ENCODE measurements around the gene PDLIM5.
"Not testable (repeated sequence)": the region's sequence is repeated elsewhere in the genome, so short reads cannot be mapped to it uniquely, and the experiment has no call there.

Gene PDLIM5

DNA sequence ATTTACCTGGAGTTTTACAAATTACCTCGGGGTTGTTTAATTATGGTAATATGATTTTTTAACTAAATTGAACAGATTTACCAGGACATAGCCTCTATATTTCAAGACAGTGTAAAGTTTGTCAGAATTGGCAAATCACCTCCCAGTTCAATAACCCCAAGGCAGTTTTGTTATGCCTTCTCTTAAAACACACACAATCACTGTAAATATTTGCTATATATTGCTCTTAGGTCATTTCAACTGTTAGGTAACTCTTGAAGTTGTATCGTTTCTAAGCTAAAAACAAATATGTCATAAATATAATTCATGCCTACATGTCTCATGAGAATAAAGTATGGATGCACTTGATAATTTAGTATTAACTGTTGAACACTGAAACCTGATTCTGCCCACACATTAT is 24.1 kb downstream of the PDLIM5 start:
- H3K9me3 ChIP-seq (ENCODE audit: control insufficient read depth, insufficient read depth, low read depth, low read length): peaks cover 2% of the 10 kb centered on the region; the same call in 1 of the 2 replicates
- H3K27ac ChIP-seq (ENCODE audit: low read depth, low read length): no peak overlapping the region
- no peak overlapping the region for H3K4me3 ChIP-seq (ENCODE audit: low read depth, low read length)
- peaks cover 3% of the 10 kb centered on the region; the same call in 1 of the 2 replicates for H3K36me3 ChIP-seq (ENCODE audit: control insufficient read depth, insufficient read depth, low read length)
- H3K27me3 ChIP-seq (ENCODE audit: control insufficient read depth, insufficient read depth, low read length): no peaks in the 10 kb centered on the region
- peaks cover 38% of the 10 kb centered on the region for H3K4me1 ChIP-seq (ENCODE audit: control insufficient read depth, insufficient read depth, low read length)
- H3K9ac ChIP-seq (ENCODE audit: low read length): no peak overlapping the region

DNA sequence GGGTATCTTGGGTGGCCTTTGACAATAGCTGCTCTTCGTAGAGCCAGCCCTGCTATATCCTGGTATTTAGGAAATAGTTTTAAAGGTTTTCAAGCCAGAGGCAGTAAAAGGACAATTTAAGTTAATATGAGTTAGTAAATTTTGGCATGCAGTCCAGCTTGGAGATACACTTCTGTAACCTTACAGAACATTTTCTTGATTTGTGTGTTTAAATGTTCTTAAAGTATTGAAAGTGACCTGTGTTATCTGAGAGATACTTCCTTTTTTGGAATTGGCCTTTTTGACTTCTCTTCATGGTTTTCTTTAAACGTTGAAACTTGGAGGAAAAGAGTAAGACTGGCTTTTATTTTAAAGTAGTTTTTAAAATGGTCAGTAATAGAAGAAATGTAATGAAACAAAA is 25.5 kb downstream of the PDLIM5 start:
- Histone ChIP-seq H3K4me3 (ENCODE audit: low read depth, low read length) (no peak overlapping the region), H3K9ac (ENCODE audit: low read length) (no peak overlapping the region), H3K36me3 (ENCODE audit: control insufficient read depth, insufficient read depth, low read length) (no peaks in the 10 kb centered on the region), H3K9me3 (ENCODE audit: control insufficient read depth, insufficient read depth, low read depth, low read length) (no peaks in the 10 kb centered on the region), H3K27me3 (ENCODE audit: control insufficient read depth, insufficient read depth, low read length) (no peaks in the 10 kb centered on the region), H3K4me1 (ENCODE audit: control insufficient read depth, insufficient read depth, low read length) (peaks cover 39% of the 10 kb centered on the region), H3K27ac (ENCODE audit: low read depth, low read length) (peak overlapping the region; percentile 25; the same call in 1 of the 2 replicates)

DNA sequence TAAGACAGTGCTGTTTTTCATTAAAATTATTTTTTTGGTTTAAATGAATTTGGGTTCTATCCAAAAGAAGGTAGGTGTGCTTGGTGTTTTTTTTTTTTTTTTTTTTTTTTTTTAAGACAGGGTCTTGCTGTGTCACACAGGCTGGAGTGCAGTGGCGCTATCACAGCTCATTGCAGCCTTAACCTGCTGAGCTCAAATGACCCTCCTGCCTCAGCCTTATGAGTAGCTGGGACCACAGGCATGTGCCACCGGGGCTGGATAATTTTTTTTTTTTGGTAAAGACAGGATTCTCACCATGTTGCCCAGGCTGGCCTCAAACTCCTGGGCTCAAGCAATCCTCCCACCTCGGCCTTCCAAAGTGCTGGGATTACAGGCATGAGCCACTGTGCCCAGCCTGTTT is 27.1 kb downstream of the PDLIM5 start:
- H3K36me3 ChIP-seq (ENCODE audit: control insufficient read depth, insufficient read depth, low read length); H3K27ac ChIP-seq (ENCODE audit: low read depth, low read length); H3K9ac ChIP-seq (ENCODE audit: low read length); H3K9me3 ChIP-seq (ENCODE audit: control insufficient read depth, insufficient read depth, low read depth, low read length); H3K27me3 ChIP-seq (ENCODE audit: control insufficient read depth, insufficient read depth, low read length); H3K4me3 ChIP-seq (ENCODE audit: low read depth, low read length): not testable (repeated sequence)
- peaks cover 39% of the 10 kb centered on the region for H3K4me1 ChIP-seq (ENCODE audit: control insufficient read depth, insufficient read depth, low read length)

DNA sequence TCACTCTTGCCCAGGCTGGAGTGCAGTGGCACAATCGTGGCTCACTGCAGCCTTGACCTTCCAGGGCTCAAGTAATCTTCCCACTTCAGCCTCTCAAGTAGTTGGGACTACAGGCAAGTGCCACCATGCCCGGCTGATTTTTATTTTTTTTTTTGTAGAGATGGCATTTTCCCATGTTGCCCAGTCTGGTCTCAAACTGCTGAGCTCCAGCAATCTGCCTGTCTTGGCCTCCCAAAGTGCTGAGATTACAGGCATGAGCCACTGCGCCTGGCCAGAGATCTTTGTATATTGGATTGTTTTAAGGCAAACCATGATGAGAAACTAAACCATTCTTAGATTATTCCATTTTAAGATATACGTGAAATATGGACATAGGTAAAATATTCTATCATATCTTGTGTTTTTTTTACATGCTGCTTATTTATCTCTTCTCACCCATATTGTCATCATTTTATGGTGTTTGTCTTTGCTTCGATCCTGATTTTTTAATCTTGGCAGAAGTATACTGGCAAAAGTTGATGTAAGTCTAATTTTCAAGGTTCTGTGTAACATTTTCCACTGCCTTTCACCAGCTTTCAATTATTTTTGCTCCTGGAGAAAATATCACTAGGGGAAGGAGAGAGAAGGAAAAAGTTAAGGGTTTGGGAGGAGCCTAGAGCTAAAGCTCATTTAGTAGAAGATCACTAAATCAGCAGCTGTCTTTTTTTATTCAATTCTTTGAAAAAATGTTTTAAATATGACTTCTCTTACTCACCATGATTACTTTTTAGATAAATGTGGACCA is 27.8 kb downstream of the PDLIM5 start:
- H3K27me3 ChIP-seq (ENCODE audit: control insufficient read depth, insufficient read depth, low read length): no peaks in the 10 kb centered on the region
- no peak overlapping the region for H3K27ac ChIP-seq (ENCODE audit: low read depth, low read length)
- no peak overlapping the region for H3K4me3 ChIP-seq (ENCODE audit: low read depth, low read length)
- peaks cover 38% of the 10 kb centered on the region for H3K4me1 ChIP-seq (ENCODE audit: control insufficient read depth, insufficient read depth, low read length)
- H3K9me3 ChIP-seq (ENCODE audit: control insufficient read depth, insufficient read depth, low read depth, low read length): no peaks in the 10 kb centered on the region
- no peak overlapping the region for H3K9ac ChIP-seq (ENCODE audit: low read length)
- no peaks in the 10 kb centered on the region for H3K36me3 ChIP-seq (ENCODE audit: control insufficient read depth, insufficient read depth, low read length)

DNA sequence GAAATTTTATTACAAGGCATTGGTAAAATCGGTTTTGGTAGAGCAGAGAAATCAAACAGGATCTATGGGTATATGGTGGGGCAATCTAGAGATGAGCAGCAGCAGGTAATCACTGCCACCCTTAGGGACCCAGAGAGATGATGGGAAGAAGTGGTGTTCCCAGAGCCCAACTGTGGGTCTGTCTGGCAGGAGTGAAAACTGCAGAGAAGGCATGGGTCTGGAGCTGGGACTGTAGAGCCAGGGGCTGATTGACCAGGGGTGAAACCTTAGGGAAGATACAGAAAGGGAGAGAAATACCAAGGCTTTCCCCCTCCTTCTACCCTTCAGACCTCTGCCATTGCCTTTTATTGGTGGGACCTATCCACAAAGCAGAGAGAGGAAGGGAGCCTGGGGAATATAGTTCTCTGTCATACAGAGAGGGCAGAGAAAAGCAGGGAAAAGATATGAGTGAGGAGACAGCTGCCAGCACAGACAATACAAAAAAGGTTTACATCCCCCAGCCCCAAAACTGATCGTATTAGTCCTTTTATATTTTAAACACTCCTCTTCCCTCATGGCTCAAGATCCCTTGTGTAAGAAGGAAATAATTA is 28.7 kb downstream of the PDLIM5 start:
- Histone ChIP-seq H3K4me1 (ENCODE audit: control insufficient read depth, insufficient read depth, low read length) (peaks cover 30% of the 10 kb centered on the region), H3K4me3 (ENCODE audit: low read depth, low read length) (no peak overlapping the region), H3K36me3 (ENCODE audit: control insufficient read depth, insufficient read depth, low read length) (no peaks in the 10 kb centered on the region), H3K9me3 (ENCODE audit: control insufficient read depth, insufficient read depth, low read depth, low read length) (no peaks in the 10 kb centered on the region), H3K27ac (ENCODE audit: low read depth, low read length) (no peak overlapping the region), H3K27me3 (ENCODE audit: control insufficient read depth, insufficient read depth, low read length) (no peaks in the 10 kb centered on the region), H3K9ac (ENCODE audit: low read length) (no peak overlapping the region)

GRCh38 chr4:94483895-94484294 is 32.2 kb downstream of the PDLIM5 start:
- H3K27me3 ChIP-seq (ENCODE audit: control insufficient read depth, insufficient read depth, low read length): no peaks in the 10 kb centered on the region
- no peak overlapping the region for H3K27ac ChIP-seq (ENCODE audit: low read depth, low read length)
- no peak overlapping the region for H3K4me3 ChIP-seq (ENCODE audit: low read depth, low read length)
- peaks cover 14% of the 10 kb centered on the region for H3K4me1 ChIP-seq (ENCODE audit: control insufficient read depth, insufficient read depth, low read length)
- H3K36me3 ChIP-seq (ENCODE audit: control insufficient read depth, insufficient read depth, low read length): no peaks in the 10 kb centered on the region
- H3K9ac ChIP-seq (ENCODE audit: low read length): no peak overlapping the region
- H3K9me3 ChIP-seq (ENCODE audit: control insufficient read depth, insufficient read depth, low read depth, low read length): no peaks in the 10 kb centered on the region

DNA sequence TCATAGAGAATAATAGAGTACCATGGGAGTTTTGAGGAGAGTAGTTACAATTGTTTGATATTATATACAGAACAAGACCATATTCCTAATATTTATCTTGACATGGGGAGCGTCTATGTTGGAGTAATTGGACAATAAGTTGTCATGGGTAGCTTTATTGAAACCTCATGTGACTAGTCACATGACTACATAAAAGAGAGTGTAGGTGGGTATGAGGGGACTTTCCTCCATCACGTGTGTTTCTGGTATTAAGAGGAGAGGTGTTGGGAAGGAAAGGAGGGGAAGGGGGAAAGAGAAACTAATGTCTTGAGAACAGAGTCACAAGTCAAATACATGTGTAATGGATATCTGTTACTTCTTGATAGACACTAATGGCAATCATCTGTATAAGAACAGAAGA is 33.1 kb downstream of the PDLIM5 start:
- peaks cover 7% of the 10 kb centered on the region for H3K4me1 ChIP-seq (ENCODE audit: control insufficient read depth, insufficient read depth, low read length)

GRCh38 chr4:94486372-94486801 is 34.6 kb downstream of the PDLIM5 start:
- no peaks in the 10 kb centered on the region for H3K36me3 ChIP-seq (ENCODE audit: control insufficient read depth, insufficient read depth, low read length)
- H3K4me1 ChIP-seq (ENCODE audit: control insufficient read depth, insufficient read depth, low read length): no peaks in the 10 kb centered on the region
- no peaks in the 10 kb centered on the region for H3K27me3 ChIP-seq (ENCODE audit: control insufficient read depth, insufficient read depth, low read length)
- H3K9me3 ChIP-seq (ENCODE audit: control insufficient read depth, insufficient read depth, low read depth, low read length): no peaks in the 10 kb centered on the region
- no peak overlapping the region for H3K9ac ChIP-seq (ENCODE audit: low read length)
- H3K27ac ChIP-seq (ENCODE audit: low read depth, low read length): no peak overlapping the region
- H3K4me3 ChIP-seq (ENCODE audit: low read depth, low read length): no peak overlapping the region

More for the DNA sequence above, 33.1 kb downstream of the PDLIM5 start:
- no peak overlapping the region for H3K4me3 ChIP-seq (ENCODE audit: low read depth, low read length)
- no peaks in the 10 kb centered on the region for H3K9me3 ChIP-seq (ENCODE audit: control insufficient read depth, insufficient read depth, low read depth, low read length)
- no peak overlapping the region for H3K9ac ChIP-seq (ENCODE audit: low read length)
- no peak overlapping the region for H3K27ac ChIP-seq (ENCODE audit: low read depth, low read length)
- H3K27me3 ChIP-seq (ENCODE audit: control insufficient read depth, insufficient read depth, low read length): no peaks in the 10 kb centered on the region
- H3K36me3 ChIP-seq (ENCODE audit: control insufficient read depth, insufficient read depth, low read length): no peaks in the 10 kb centered on the region

DNA sequence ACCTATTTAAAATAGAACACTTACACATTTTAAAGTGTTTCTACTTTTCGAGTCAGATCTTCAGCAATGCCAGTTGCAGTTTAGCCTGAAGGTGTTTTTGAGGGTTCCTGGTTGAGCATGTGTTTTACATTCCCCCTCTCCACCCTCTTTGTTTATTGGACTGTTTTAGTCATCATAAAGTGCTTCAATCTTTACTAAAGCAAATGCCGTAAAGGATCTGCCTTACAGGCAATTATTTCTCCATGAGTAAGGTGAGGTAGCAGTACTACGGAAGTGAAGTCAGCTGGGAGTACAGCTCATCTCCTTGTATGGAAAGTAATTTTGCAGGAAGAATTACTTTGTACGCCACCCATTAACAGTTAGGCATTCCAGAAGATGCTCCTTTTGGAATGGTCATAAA is 36.9 kb downstream of the PDLIM5 start:
- Histone ChIP-seq H3K36me3 (ENCODE audit: control insufficient read depth, insufficient read depth, low read length) (no peaks in the 10 kb centered on the region), H3K27ac (ENCODE audit: low read depth, low read length) (no peak overlapping the region), H3K9me3 (ENCODE audit: control insufficient read depth, insufficient read depth, low read depth, low read length) (no peaks in the 10 kb centered on the region), H3K4me1 (ENCODE audit: control insufficient read depth, insufficient read depth, low read length) (no peaks in the 10 kb centered on the region), H3K27me3 (ENCODE audit: control insufficient read depth, insufficient read depth, low read length) (no peaks in the 10 kb centered on the region), H3K4me3 (ENCODE audit: low read depth, low read length) (no peak overlapping the region), H3K9ac (ENCODE audit: low read length) (no peak overlapping the region)

DNA sequence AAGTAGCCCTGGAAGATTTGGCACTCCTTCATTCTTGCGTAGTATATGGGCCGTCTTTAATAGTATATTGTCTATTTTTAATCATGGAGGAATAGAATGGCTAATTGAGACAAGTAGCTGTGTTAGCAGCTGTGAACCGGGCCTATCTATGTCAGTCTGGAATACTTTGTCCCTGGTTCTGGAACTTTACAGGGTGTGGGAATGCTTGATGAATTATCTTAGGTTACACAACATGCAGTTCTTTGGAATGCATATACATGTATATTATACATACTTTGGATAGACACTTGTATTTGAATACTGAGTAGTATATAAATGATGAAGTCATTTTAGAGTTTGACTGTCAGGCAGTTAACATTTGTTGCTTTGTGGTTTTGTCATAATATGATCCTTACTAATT is 37.4 kb downstream of the PDLIM5 start:
- no peaks in the 10 kb centered on the region for H3K36me3 ChIP-seq (ENCODE audit: control insufficient read depth, insufficient read depth, low read length)
- no peaks in the 10 kb centered on the region for H3K27me3 ChIP-seq (ENCODE audit: control insufficient read depth, insufficient read depth, low read length)
- no peak overlapping the region for H3K4me3 ChIP-seq (ENCODE audit: low read depth, low read length)
- no peak overlapping the region for H3K27ac ChIP-seq (ENCODE audit: low read depth, low read length)
- no peaks in the 10 kb centered on the region for H3K4me1 ChIP-seq (ENCODE audit: control insufficient read depth, insufficient read depth, low read length)
- H3K9ac ChIP-seq (ENCODE audit: low read length): no peak overlapping the region
- H3K9me3 ChIP-seq (ENCODE audit: control insufficient read depth, insufficient read depth, low read depth, low read length): no peaks in the 10 kb centered on the region

DNA sequence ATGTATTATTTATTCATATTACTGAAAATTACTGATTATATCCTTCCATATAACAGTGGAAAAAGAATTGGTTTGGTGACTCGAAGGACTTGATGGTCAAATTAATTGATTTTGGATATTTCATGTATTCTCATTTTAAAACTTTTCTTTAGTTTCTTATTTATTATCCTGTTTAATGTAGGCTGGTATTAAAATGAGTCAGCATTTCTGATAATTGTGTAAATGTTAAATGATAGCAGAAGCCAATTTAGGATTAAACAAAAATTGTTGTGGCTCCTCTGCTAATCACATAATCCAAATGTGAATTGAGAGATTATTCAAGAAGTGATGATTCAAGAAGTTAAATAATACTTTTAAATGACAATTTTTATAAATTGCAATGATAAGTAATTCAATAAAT is 38.7 kb downstream of the PDLIM5 start:
- H3K36me3 ChIP-seq (ENCODE audit: control insufficient read depth, insufficient read depth, low read length): no peaks in the 10 kb centered on the region
- no peaks in the 10 kb centered on the region for H3K4me1 ChIP-seq (ENCODE audit: control insufficient read depth, insufficient read depth, low read length)
- no peak overlapping the region for H3K4me3 ChIP-seq (ENCODE audit: low read depth, low read length)
- no peaks in the 10 kb centered on the region for H3K27me3 ChIP-seq (ENCODE audit: control insufficient read depth, insufficient read depth, low read length)
- no peak overlapping the region for H3K27ac ChIP-seq (ENCODE audit: low read depth, low read length)
- H3K9ac ChIP-seq (ENCODE audit: low read length): no peak overlapping the region
- H3K9me3 ChIP-seq (ENCODE audit: control insufficient read depth, insufficient read depth, low read depth, low read length): no peaks in the 10 kb centered on the region
